Caco-2 (cell line): Measurements from ENCODE around the gene SHANK3. TPM values are rescaled to one million over a fixed set of nuclear protein-coding genes. Genes with fewer than 3 reads are reported as not detected.

Source experiments
- BruUV-seq: library from RNA; stranded (reverse); fragments of 400-500 nt; replicated peaks from 2 replicates; lab custom pipeline; 2021; lab: Mats Ljungman, UMichigan
- CTCF ChIA-PET: fragments of 300-600 bp; sonication (Branson Sonifier 250); formaldehyde crosslinking; loops from one replicate; lab custom pipeline; 2022; ENCODE audit warnings: antibody characterized with exemption; lab: Charles Lee
- POLR2A ChIA-PET: fragments of 300-600 bp; sonication (Branson Sonifier 250); formaldehyde crosslinking; loops from one replicate; lab custom pipeline; 2022; ENCODE audit warnings: antibody characterized with exemption; lab: Charles Lee
- DNase-seq, 2 experiments: peaks; one replicate each; pipeline versions ENCODE4 v3.0.0 to v3.0.0-alpha.2; 2020 to 2022
- H3K27me3 ChIP-seq: replicated peaks from 2 replicates; pipeline ENCODE4 v1.6.0; 2011; ENCODE audit warnings: low read length; ENCODE audit not compliant: control insufficient read depth, insufficient read depth
- H3K36me3 ChIP-seq: 2 replicates; pipeline ENCODE4 v1.5.1; 2011; ENCODE audit warnings: low read length; ENCODE audit not compliant: control insufficient read depth, insufficient read depth
- H3K4me1 ChIP-seq: fragments of 250-450 bp; sonication (Bioruptor Pico); 2 replicates; pipeline ENCODE4 v1.5.1; 2020; ENCODE audit warnings: mild to moderate bottlenecking
- H3K4me3 ChIP-seq: 2 replicates; pipeline ENCODE4 v1.5.1; 2011; ENCODE audit warnings: low read depth, mild to moderate bottlenecking, control low read depth, low read length
- H3K9me3 ChIP-seq: fragments of 250-450 bp; sonication (Bioruptor Pico); 2 replicates; pipeline ENCODE4 v1.5.1; 2020; ENCODE audit warnings: mild to moderate bottlenecking, moderate library complexity
- H3K27ac Mint-ChIP-seq: one replicate; pipeline ENCODE4 v1.8.0; 2022; ENCODE audit warnings: mixed read lengths; ENCODE audit not compliant: unreplicated experiment
- H3K27me3 Mint-ChIP-seq: one replicate; pipeline ENCODE4 v1.8.0; 2022; ENCODE audit warnings: mixed read lengths; ENCODE audit not compliant: insufficient read depth, unreplicated experiment
- H3K36me3 Mint-ChIP-seq: one replicate; pipeline ENCODE4 v1.8.0; 2022; ENCODE audit warnings: mild to moderate bottlenecking, mixed read lengths; ENCODE audit not compliant: insufficient read depth, unreplicated experiment
- H3K4me1 Mint-ChIP-seq: one replicate; pipeline ENCODE4 v1.8.0; 2022; ENCODE audit warnings: low read depth, mixed read lengths; ENCODE audit not compliant: unreplicated experiment
- H3K4me3 Mint-ChIP-seq: one replicate; pipeline ENCODE4 v1.8.0; 2022; ENCODE audit warnings: mild to moderate bottlenecking, moderate library complexity, mixed read lengths; ENCODE audit not compliant: unreplicated experiment
- H3K9me3 Mint-ChIP-seq: one replicate; pipeline ENCODE4 v1.8.0; 2022; ENCODE audit warnings: mixed read lengths; ENCODE audit not compliant: unreplicated experiment
- intact Hi-C: fragments of 100-400 bp; cut with micrococcal nuclease; formaldehyde crosslinking; loops from one replicate; pipeline ENCODE4 v1.10.0; 2022; ENCODE audit not compliant: unreplicated experiment
- total RNA-seq: library from RNA; stranded (reverse); gene quantifications from 2 replicates; pipeline ENCODE4 v1.2.3, GENCODE V29; 2022
- TF ChIP-seq, protein P1 (sequence below), 2 experiments: fragments of 200-600 bp in 1 of 2; IDR thresholded peaks; 1 replicate in 1 of 2; 2 replicates in 1 of 2; pipeline versions ENCODE4 v1.5.1 to v1.8.0; 2011 to 2022; ENCODE audit warnings: antibody characterized with exemption in 1 of 2, control low read depth in 1 of 2, inconsistent platforms in 1 of 2, low read depth in 1 of 2, low read length in 1 of 2, mild to moderate bottlenecking in 1 of 2, moderate library complexity in 1 of 2; ENCODE audit not compliant: insufficient read depth in 1 of 2, severe bottlenecking in 1 of 2, unreplicated experiment in 1 of 2

Gene SHANK3
- total RNA-seq, 1 experiment from 2014 or later = 4.3 TPM

DNA sequence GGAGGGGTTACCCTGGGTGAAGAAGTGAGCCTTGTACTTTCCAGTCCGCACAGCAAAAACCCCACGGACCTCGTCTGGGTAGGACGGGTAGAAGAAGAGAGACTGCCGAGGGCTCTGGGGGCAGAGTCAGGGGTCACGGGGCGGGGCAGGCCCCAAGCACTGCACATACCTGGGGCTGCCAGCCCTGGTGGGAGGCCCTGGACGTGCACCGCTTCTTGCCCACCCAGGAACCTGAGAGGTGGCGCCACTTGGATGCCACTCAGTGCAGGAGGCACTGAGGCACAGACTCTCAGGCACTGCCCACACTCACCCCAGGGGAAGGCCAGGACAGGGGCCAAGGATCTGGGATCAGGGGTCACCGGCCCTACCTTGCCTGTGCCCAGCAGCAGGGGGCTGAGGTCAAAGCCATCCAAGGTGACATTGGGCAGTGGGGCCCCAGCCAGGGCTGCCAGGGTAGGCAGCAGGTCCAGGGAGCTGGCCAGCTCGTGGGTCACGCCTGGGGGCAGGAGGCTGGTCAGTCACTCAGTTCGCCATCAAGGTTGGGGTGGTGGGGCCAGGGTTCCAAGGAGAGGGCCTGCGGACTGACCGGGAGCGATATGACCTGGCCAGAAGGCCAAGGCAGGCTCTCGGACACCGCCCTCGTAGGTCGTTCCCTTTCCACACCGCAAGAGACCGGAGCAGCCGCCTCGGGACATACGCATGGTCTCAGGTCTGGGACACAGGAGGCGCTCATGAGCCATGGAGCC lies 46.9 kb upstream of the SHANK3 start:
- ChIA-PET CTCF (interaction anchor here (0.7 kb wide), 1 partner anchor 35 kb away, joined by 9 read pairs; no protein-coding TSS in a partner anchor), POLR2A (interaction anchor here (0.6 kb wide), 1 partner anchor 118 kb away, joined by 3 read pairs; the partner anchor contains the start of gene NCAPH2)
- Mint-ChIP-seq H3K27me3 (no peaks in the 10 kb centered on the region), H3K36me3 (no peaks in the 10 kb centered on the region), H3K27ac (no peak overlapping the region), H3K4me1 (peaks cover 22% of the 10 kb centered on the region), H3K4me3 (no peak overlapping the region), H3K9me3 (no peaks in the 10 kb centered on the region)
- Histone ChIP-seq H3K9me3 (no peaks in the 10 kb centered on the region), H3K4me1 (peaks cover 26% of the 10 kb centered on the region), H3K36me3 (no peaks in the 10 kb centered on the region; the same call in 1 of the 2 replicates), H3K4me3 (no peak overlapping the region), H3K27me3 (no peaks in the 10 kb centered on the region)
- intact Hi-C loops = no loop called here
- TF ChIP-seq, protein P1, sequence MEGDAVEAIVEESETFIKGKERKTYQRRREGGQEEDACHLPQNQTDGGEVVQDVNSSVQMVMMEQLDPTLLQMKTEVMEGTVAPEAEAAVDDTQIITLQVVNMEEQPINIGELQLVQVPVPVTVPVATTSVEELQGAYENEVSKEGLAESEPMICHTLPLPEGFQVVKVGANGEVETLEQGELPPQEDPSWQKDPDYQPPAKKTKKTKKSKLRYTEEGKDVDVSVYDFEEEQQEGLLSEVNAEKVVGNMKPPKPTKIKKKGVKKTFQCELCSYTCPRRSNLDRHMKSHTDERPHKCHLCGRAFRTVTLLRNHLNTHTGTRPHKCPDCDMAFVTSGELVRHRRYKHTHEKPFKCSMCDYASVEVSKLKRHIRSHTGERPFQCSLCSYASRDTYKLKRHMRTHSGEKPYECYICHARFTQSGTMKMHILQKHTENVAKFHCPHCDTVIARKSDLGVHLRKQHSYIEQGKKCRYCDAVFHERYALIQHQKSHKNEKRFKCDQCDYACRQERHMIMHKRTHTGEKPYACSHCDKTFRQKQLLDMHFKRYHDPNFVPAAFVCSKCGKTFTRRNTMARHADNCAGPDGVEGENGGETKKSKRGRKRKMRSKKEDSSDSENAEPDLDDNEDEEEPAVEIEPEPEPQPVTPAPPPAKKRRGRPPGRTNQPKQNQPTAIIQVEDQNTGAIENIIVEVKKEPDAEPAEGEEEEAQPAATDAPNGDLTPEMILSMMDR (IDR thresholded peaks at IDR 0.05; ENCODE audit: insufficient read depth in 1 of 2, low read depth in 1 of 2, low read length in 1 of 2, severe bottlenecking in 1 of 2, unreplicated experiment in 1 of 2) = no peak
- BruUV-seq = no TSS peak
- no peak for DNase-seq

DNA sequence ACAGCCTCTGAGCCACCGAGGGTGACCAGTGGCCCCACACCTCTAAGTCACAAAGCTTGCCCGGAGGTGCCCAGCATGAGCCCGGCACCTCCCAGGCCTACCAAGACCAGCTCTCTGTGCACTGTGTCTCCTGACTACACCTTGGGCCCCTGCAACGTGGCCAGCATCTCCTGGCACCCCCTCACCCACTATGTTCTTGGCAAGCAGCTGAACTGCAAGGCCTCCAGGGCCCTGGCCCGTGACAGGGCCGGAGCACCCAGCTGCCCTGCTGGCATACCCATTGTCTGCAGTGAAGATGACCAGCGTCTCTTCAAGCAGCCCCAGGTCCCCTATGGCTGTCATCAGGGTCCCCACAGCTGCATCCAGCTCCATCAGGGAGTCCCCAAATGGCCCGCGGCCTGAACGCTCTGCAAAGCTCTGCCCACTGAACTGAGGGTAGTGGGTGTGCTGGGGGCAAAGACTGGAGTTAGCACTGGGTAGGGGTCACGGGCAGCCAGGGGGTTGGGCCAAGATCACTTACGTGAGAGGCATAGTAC lies 46.2 kb upstream of the SHANK3 start:
- Histone ChIP-seq H3K27me3 (no peaks in the 10 kb centered on the region), H3K4me3 (no peak overlapping the region), H3K36me3 (no peaks in the 10 kb centered on the region; the same call in 1 of the 2 replicates), H3K9me3 (no peaks in the 10 kb centered on the region), H3K4me1 (peaks cover 26% of the 10 kb centered on the region)
- Mint-ChIP-seq H3K36me3 (no peaks in the 10 kb centered on the region), H3K9me3 (no peaks in the 10 kb centered on the region), H3K27me3 (no peaks in the 10 kb centered on the region), H3K27ac (no peak overlapping the region), H3K4me3 (peak overlapping the region; percentile 77), H3K4me1 (peaks cover 22% of the 10 kb centered on the region)
- CTCF ChIA-PET = no interaction called here
- POLR2A ChIA-PET = no interaction called here
- intact Hi-C loops = no loop called here
- TF ChIP-seq, protein P1 (IDR thresholded peaks at IDR 0.05; ENCODE audit: insufficient read depth in 1 of 2, low read depth in 1 of 2, low read length in 1 of 2, severe bottlenecking in 1 of 2, unreplicated experiment in 1 of 2) = no peak
- DNase-seq = no peak
- no TSS peak for BruUV-seq

DNA sequence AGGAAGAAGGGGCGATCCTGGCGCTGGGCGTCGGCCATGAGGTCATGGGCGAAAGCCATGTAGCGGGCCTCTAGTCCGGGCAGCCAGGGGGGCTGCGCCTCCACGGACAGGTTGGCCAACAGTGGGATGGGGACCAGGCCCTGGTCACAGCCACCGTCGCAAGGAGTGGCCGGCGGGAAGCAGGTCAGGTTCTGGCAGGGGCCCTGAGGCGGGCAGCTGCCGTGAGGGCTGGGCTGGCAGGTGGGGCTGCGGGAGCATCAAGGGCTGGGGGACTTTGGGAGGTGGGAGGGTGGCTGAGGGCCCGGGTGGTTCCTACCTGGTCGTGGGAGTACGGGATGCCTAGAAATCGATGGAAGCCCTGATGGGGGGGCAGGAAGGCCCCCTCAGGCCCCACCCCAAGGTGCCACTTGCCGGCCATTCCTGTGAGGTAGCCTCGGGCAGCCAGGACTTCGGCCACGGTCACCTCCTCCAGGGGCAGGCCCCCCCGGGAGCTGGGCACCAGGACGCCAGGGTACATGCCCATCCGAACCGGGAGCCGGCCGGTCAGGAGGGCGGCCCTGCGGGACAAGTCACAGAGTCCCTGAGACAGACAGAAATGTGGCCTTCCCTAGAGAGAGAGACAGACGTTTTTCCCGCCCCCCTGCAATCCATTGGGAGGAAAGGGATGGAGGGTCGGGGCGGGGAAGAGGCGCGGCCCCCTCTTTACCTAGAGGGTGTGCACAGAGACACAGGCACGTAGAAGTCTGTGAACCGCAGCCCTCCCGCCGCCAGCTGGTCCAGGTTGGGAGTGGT lies 45.6 kb upstream of the SHANK3 start:
- DNase-seq = no peak
- H3K9me3 ChIP-seq = no peaks in the 10 kb centered on the region
- Mint-ChIP-seq H3K4me1 (peaks cover 17% of the 10 kb centered on the region), H3K4me3 (peak overlapping the region; percentile 77), H3K27me3 (no peaks in the 10 kb centered on the region), H3K9me3 (no peaks in the 10 kb centered on the region), H3K36me3 (no peaks in the 10 kb centered on the region), H3K27ac (peak overlapping the region; percentile 58)
- no TSS peak for BruUV-seq
- H3K4me3 ChIP-seq = peak overlapping the region; percentile 72
- H3K36me3 ChIP-seq = no peaks in the 10 kb centered on the region; the same call in 1 of the 2 replicates
- H3K4me1 ChIP-seq = peaks cover 25% of the 10 kb centered on the region
- POLR2A ChIA-PET = interaction anchor here (0.5 kb wide), 1 partner anchor 100 kb away, joined by 5 read pairs; no protein-coding TSS in a partner anchor
- CTCF ChIA-PET = interaction anchor here (1.4 kb wide), 1 partner anchor 101 kb away, joined by 3 read pairs; the partner anchor contains the start of gene SCO2
- TF ChIP-seq, protein P1 (IDR thresholded peaks at IDR 0.05; ENCODE audit: insufficient read depth in 1 of 2, low read depth in 1 of 2, low read length in 1 of 2, severe bottlenecking in 1 of 2, unreplicated experiment in 1 of 2) = no peak
- H3K27me3 ChIP-seq = no peaks in the 10 kb centered on the region
- intact Hi-C loops = no loop called here
